HT-29 (cell line): ENCODE measurements around the gene NOD1. TPM values are rescaled to one million over a fixed set of nuclear protein-coding genes. Genes with fewer than 3 reads are reported as not detected.

Experiments used
- total RNA-seq: library from RNA; depleted of rRNA; stranded (reverse); fragments of >200 nt; shearing (Covaris generic); gene quantifications from 2 replicates; pipeline ENCODE4 v1.2.3, GENCODE V29; 2014; rRNA removed

Gene NOD1
- total RNA-seq, 1 experiment from 2014 or later, result 6.2 TPM

Other genes with a start within 250 kb of the NOD1 start
- gene ZNRF2, start 194.2 kb downstream of the NOD1 start, total RNA-seq, result 37.5 and 38.5 TPM in 2 replicates
- gene GGCT, start 26.0 kb upstream of the NOD1 start, total RNA-seq, result 123 TPM in 2 replicates
- gene GARS1, start 116.1 kb upstream of the NOD1 start, total RNA-seq, result 140 and 145 TPM in 2 replicates
- not detected in 2 replicates for gene CRHR2, start 203.7 kb upstream of the NOD1 start, total RNA-seq